GM10266 (cell line): ENCODE data around the gene SFTA2.

Experiments used
- DNase-seq: peaks from one replicate; pipeline ENCODE4 v3.0.0; 2012; ENCODE audit errors: extremely low spot score
- CTCF ChIP-seq: IDR thresholded peaks from 2 replicates; pipeline ENCODE4 v1.5.1; 2012; ENCODE audit warnings: mild to moderate bottlenecking, low read depth; ENCODE audit not compliant: control insufficient read depth, insufficient read depth; ENCODE audit errors: missing control alignments

Gene SFTA2

GRCh38 chr6:30942338-30943060, 10.5 kb upstream of the SFTA2 start:
- DNase-seq: no peak
- TF ChIP-seq CTCF: no peak

DNA sequence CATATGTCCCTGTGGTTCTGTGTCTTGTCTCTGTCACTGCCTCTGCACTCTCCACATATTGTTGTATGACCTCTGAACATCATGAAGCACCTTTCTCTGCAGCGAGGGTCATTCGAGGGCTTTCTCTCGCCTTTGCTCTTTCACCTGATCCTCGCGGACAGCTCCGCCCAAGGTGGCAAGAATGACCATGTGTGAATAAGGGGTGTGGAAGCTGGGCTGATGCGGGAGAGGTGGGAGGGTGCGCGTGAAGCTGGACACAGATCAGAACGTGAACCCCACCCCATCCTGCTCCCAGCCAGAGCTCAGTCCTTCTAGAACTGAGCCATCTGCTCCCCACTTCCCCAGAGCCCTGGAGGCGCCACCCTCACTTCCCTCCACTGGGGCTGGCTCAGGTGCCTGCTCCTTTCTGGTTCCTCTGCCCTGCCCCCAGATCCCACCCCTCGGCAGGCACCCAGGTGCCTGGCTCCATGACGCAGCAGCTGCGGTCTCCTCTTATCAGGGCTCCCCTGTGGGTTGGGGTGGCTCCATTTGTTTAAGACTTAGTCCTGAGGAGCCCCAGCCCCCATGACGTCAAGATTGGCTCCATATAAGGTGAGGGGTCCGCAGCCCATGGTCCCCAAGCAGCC, 8.5 kb upstream of the SFTA2 start, which contains the start of gene MUCL3:
TSS of gene MUCL3 (plus strand) at position 613 of the 626 bp plus-strand sequence. CDS start 27 bp downstream, outside the sequence.
- no peak for TF ChIP-seq CTCF
- no peak for DNase-seq

GRCh38 chr6:30939473-30939872, 7.5 kb upstream of the SFTA2 start:
- TF ChIP-seq CTCF: no peak
- DNase-seq: no peak

- TF ChIP-seq CTCF: no peak
- DNase-seq: no peak
Observed at GRCh38 chr6:30938730-30939129, 6.8 kb upstream of the SFTA2 start.

DNA sequence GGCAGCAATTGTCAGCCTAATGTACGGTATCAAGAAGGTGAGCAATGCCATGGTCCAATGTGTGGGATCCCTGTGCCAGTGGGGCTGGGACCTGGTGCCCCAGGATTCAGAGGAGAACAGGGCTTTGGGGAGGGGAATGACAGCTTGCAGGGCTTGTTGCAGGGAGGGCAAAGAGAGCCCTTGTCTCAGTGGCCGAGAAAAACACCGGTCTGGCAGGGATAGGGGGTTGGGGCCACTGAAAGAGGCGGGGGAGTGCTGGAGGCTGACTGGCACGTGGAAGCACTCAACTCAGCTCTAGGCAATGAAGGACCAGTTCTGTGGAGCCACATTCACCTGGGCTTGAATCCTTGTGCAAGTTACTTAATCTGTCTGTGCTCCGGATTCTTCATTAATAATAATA, 5.3 kb upstream of the SFTA2 start:
- no peak for TF ChIP-seq CTCF
- no peak for DNase-seq

- no peak for DNase-seq
- no peak for TF ChIP-seq CTCF
Observed at GRCh38 chr6:30935018-30935417, 3.0 kb upstream of the SFTA2 start.
